GM19193 (cell line): ENCODE data around the gene SNAP25.

Experiments
- POLR2A ChIP-seq: IDR thresholded peaks from 4 replicates; pipeline ENCODE4 v1.6.1; 2011; ENCODE audit not compliant: insufficient read depth, insufficient read length; ENCODE audit errors: extremely low read depth

SNAP25 gene

DNA sequence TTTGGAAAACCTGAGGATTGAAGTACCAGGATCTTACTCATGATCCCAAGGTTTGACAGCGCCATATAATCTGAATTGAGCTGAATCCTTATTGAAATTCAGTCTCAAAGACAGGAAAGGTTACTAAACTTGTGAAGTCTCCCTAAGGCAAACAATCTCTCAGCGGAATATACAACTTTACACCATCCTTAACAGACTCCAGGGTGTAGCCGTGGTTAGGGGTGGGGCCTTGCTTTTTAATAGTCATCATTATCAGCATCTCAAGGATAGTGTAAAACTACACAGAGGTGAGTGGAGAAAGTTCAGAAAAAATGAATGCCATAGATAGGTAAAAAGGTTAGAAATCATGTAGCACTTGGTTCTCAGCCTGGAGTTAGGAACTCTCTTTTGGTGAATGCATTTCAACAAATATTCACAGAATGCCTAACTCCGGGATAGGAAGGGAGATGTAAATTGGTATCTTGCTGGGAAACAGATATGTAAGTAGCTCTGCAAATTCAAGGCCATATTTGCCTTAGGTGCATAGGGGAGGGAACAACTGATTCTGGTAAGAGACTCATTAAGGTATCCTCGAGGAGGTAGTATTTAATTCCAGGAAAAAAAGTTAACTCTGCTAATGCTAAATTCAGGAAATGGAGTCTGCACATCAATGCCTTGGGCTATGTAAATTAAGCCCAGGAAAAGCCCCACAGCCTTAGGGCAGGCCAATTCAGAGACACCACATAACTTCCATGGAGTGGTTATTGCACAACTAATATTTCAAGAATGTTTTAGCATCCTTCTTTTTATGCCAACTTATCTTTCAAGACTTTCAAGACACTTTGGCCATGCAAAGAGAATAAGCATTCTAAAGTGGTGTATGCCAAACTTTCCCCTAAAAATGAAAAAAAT lies 61.6 kb downstream of the SNAP25 start:
- no peak for TF ChIP-seq POLR2A

DNA sequence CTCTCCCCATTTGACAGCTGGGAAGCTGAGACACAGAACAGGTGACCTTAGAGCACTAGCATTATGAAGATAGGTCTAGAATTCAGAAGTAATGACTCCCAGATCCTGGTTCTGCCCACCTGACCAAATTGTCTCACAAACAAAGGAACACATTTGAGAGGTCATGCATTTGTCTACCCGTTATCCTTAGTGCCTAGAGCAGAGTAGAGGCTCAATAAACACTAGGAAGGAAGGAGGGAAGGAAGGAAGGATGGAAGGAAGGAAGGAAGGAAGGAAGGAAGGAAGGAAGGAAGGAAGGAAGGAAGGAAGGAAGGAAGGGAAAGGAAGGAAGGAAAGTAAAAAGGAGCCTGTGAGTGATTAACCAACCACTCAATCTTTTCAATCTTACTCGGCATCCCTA lies 63.3 kb downstream of the SNAP25 start:
- no peak for TF ChIP-seq POLR2A

- TF ChIP-seq POLR2A = no peak
Measured at GRCh38 chr20:10282979-10283456, 64.4 kb downstream of the SNAP25 start.

DNA sequence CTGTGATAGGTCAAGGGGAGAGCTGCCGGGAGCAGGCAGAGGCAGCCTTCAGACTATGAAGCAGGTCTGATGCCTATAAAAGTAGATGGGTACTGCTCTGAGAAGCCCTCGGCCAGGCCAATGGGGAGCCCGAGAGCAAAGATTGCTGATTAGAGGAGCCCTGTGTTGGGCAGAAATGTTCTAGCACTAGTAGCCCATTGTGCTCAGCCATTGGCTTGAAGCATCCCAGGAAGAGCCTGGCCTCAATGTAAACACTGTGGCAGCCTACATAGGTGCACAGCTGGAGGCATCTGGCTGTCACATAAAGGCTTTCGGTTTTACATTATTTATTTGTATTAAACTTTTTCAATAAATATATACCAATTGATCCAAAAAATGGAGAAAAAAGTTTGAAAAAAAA lies 67.7 kb downstream of the SNAP25 start:
- no peak for TF ChIP-seq POLR2A

- TF ChIP-seq POLR2A = no peak
Measured at GRCh38 chr20:10288421-10288820, 69.8 kb downstream of the SNAP25 start.

- TF ChIP-seq POLR2A = no peak
Measured at GRCh38 chr20:10288954-10289646, 70.5 kb downstream of the SNAP25 start.

- TF ChIP-seq POLR2A = no peak
Measured at GRCh38 chr20:10291568-10292248, 73.1 kb downstream of the SNAP25 start.

- TF ChIP-seq POLR2A = no peak
Measured at GRCh38 chr20:10297223-10297622, 78.6 kb downstream of the SNAP25 start.

GRCh38 chr20:10297684-10298240 lies 79.1 kb downstream of the SNAP25 start:
- no peak for TF ChIP-seq POLR2A

- no peak for TF ChIP-seq POLR2A
Measured at GRCh38 chr20:10300582-10301446, 82.2 kb downstream of the SNAP25 start.

DNA sequence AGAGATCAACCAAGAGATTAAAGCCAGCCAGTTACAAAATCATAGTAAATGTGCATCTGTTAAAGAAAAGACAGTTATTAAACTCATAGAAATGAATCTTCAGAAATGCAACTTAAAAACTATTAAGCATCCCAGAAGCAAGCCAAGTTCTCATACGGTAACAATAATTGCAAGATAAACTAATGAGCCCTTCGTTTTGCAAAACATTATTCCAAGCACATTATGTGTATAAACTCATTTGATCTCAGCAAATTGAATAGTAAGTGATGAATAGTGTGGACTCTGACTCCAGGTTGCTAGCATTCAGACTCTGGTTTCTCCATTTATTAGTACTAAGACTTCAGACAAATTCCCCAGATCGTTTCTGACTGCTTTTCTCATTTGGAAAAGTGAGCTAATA lies 85.2 kb downstream of the SNAP25 start:
- no peak for TF ChIP-seq POLR2A

- TF ChIP-seq POLR2A = no peak
Measured at GRCh38 chr20:10304471-10305046, 85.9 kb downstream of the SNAP25 start.

- TF ChIP-seq POLR2A = no peak
Measured at GRCh38 chr20:10306440-10307358, 88.1 kb downstream of the SNAP25 start.
